ENCODE results near the gene VPS54. TPM values are rescaled to one million over a fixed set of nuclear protein-coding genes. Genes with fewer than 3 reads are reported as not detected.

VPS54 gene
- total RNA-seq, 1 experiment from 2014 or later: 12.4 TPM

- ChIA-PET POLR2A (interaction anchor here (1.2 kb wide), 1 partner anchor 173 kb away, joined by 3 read pairs; no protein-coding TSS in a partner anchor), RAD21 (ENCODE audit: low non-redundant PET in 1 of 2, low total read pairs in 2 of 2, uncharacterized antibody in 2 of 2, unreplicated experiment in 2 of 2) (no interaction called here), CTCF (interaction anchor here (2.2 kb wide), 1 partner anchor 10 kb away, joined by 10 read pairs; no protein-coding TSS in a partner anchor)
- Histone ChIP-seq H3K4me3 (replicated peaks in 1 of 2; ENCODE audit: low read depth in 1 of 2, low read length in 2 of 2) (peak overlapping the region in 1 of 2 experiments; percentile 29; a peak in 1 of 4 replicates), H3K9ac (ENCODE audit: low read length) (peak overlapping the region; percentile 36), H3K4me2 (ENCODE audit: low read length) (peak overlapping the region; percentile 67), H2AFZ (ENCODE audit: low read depth, low read length, poor library complexity, severe bottlenecking) (no peak overlapping the region), H3K9me2 (ENCODE audit: insufficient read depth) (no peaks in the 10 kb centered on the region), H3K36me3 (ENCODE audit: control insufficient read depth in 1 of 2, insufficient read depth in 2 of 2, low read length in 2 of 2) (0 out of 4 replicates have a peak, but pooled peaks cover 0 to 14% of the 10 kb centered on the region in 2 experiments), H4K20me1 (ENCODE audit: insufficient read depth) (no peaks in the 10 kb centered on the region), H3K27ac (ENCODE audit: low read depth, low read length) (peak overlapping the region; percentile 72), H3K79me2 (ENCODE audit: insufficient read depth, low read length) (no peaks in the 10 kb centered on the region), H3K27me3 (ENCODE audit: insufficient read depth, low read length) (no peaks in the 10 kb centered on the region), H3K9me3 (ENCODE audit: control insufficient read depth in 1 of 2, insufficient read depth in 1 of 2, low read depth in 1 of 2, low read length in 2 of 2) (no peaks in the 10 kb centered on the region; a peak in 1 of 4 replicates), H3K4me1 (ENCODE audit: control insufficient read depth in 1 of 2, insufficient read depth in 2 of 2, low read length in 2 of 2) (peaks cover 17 to 25% of the 10 kb centered on the region in 2 experiments)
- ATAC-seq (no peak), DNase-seq (ENCODE audit: low read depth, low spot score) (no peak)
- TF ChIP-seq JUND (IDR thresholded peaks at IDR 0.05) (no peak), CEBPB (IDR thresholded peaks at IDR 0.05; ENCODE audit: low read depth) (no peak), SP1 (IDR thresholded peaks at IDR 0.05; ENCODE audit: low read depth) (no peak), SRF (IDR thresholded peaks at IDR 0.05; ENCODE audit: low read depth) (0 out of 2 replicates have a peak, but pooled peaks have one; percentile 21)
- BruUV-seq (replicated peaks): no TSS peak
- intact Hi-C loops (cut with micrococcal nuclease): no loop called here
These were observed 147.4 kb downstream of the VPS54 start for GRCh38 chr2:63871864-63872263.

GRCh38 chr2:63870679-63871078, 148.5 kb downstream of the VPS54 start:
- H2AFZ ChIP-seq (ENCODE audit: low read depth, low read length, poor library complexity, severe bottlenecking): no peak overlapping the region
- BruUV-seq (replicated peaks): no TSS peak
- ChIA-PET CTCF (interaction anchor here (0.7 to 2.2 kb wide), 2 partner anchors 9 to 172 kb away, joined by 3 to 10 read pairs; no protein-coding TSS in a partner anchor), RAD21 (ENCODE audit: low non-redundant PET in 1 of 2, low total read pairs in 2 of 2, uncharacterized antibody in 2 of 2, unreplicated experiment in 2 of 2) (no interaction called here), POLR2A (interaction anchor here (1.1 kb wide), 1 partner anchor 29 kb away, joined by 5 read pairs; the partner anchor contains the start of gene UGP2)
- H3K4me1 ChIP-seq (ENCODE audit: control insufficient read depth in 1 of 2, insufficient read depth in 2 of 2, low read length in 2 of 2): peaks cover 17 to 25% of the 10 kb centered on the region in 2 experiments
- H3K36me3 ChIP-seq (ENCODE audit: control insufficient read depth in 1 of 2, insufficient read depth in 2 of 2, low read length in 2 of 2): 0 out of 4 replicates have a peak, but pooled peaks cover 0 to 14% of the 10 kb centered on the region in 2 experiments
- H3K27me3 ChIP-seq (ENCODE audit: insufficient read depth, low read length): no peaks in the 10 kb centered on the region
- DNase-seq (ENCODE audit: low read depth, low spot score): no peak
- no peak overlapping the region; a peak in 2 of 4 replicates for H3K4me3 ChIP-seq (replicated peaks in 1 of 2; ENCODE audit: low read depth in 1 of 2, low read length in 2 of 2)
- 0 out of 2 replicates have a peak overlapping the region, but pooled peaks have one; percentile 25 for H3K9ac ChIP-seq (ENCODE audit: low read length)
- intact Hi-C loops (cut with micrococcal nuclease): no loop called here
- ATAC-seq: peak; percentile 58; the same call in 1 of the 2 replicates
- H3K9me3 ChIP-seq (ENCODE audit: control insufficient read depth in 1 of 2, insufficient read depth in 1 of 2, low read depth in 1 of 2, low read length in 2 of 2): no peaks in the 10 kb centered on the region; a peak in 1 of 4 replicates
- peak overlapping the region; percentile 67 for H3K4me2 ChIP-seq (ENCODE audit: low read length)
- peak overlapping the region; percentile 72; the same call in 1 of the 2 replicates for H3K27ac ChIP-seq (ENCODE audit: low read depth, low read length)
- no peaks in the 10 kb centered on the region for H3K79me2 ChIP-seq (ENCODE audit: insufficient read depth, low read length)
- TF ChIP-seq ZBTB33 (IDR thresholded peaks at IDR 0.05; ENCODE audit: extremely low read depth, insufficient replicate concordance, low read length): no peak
- TF ChIP-seq ELF1 (IDR thresholded peaks at IDR 0.05; ENCODE audit: borderline replicate concordance, low read depth): no peak
- TF ChIP-seq RAD21 (IDR thresholded peaks at IDR 0.05; ENCODE audit: low read depth): no peak
- no peak for TF ChIP-seq YY1 (IDR thresholded peaks at IDR 0.05; ENCODE audit: extremely low read depth, insufficient replicate concordance, low read depth, low read length)
- no peak for TF ChIP-seq EZH2 (IDR thresholded peaks at IDR 0.05)
- no peak for TF ChIP-seq TCF7L2 (IDR thresholded peaks at IDR 0.05; ENCODE audit: borderline replicate concordance, extremely low read depth, insufficient read depth, insufficient read length)
- TF ChIP-seq POLR2AphosphoS5 (IDR thresholded peaks at IDR 0.05; ENCODE audit: low read depth, low read length): no peak
- TF ChIP-seq REST (IDR thresholded peaks at IDR 0.05; ENCODE audit: low read depth): no peak
- no peak for TF ChIP-seq FOSL1 (IDR thresholded peaks at IDR 0.05; ENCODE audit: low read depth)
- TF ChIP-seq EZH2phosphoT487 (IDR thresholded peaks at IDR 0.05; ENCODE audit: borderline replicate concordance): no peak
- TF ChIP-seq SP1 (IDR thresholded peaks at IDR 0.05; ENCODE audit: low read depth): no peak
- no peak for TF ChIP-seq POLR2A (IDR thresholded peaks at IDR 0.05; ENCODE audit: borderline replicate concordance, extremely low read depth, insufficient read depth, insufficient read length)
- no peaks in the 10 kb centered on the region for H4K20me1 ChIP-seq (ENCODE audit: insufficient read depth)
- H3K9me2 ChIP-seq (ENCODE audit: insufficient read depth): no peaks in the 10 kb centered on the region
